ENCODE results near the gene ARHGAP15.

DNA sequence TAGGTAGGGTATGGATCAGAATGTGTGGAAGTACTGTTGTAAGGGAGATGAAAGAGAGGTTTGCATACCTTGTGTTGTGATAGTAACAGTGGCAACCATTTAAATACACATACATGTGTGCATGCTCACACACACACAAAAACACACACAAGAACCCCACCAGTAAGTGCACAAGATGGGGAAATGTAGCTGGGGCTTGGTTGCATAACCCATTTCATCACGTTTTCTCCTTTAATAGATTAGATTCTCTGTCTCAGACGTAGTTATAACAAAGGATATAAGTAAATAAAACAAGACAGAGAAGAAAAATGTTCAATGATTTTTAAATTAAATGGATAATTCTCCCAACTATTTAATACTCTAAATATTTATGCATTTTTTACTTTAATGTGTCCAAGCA is 13.4 kb downstream of the ARHGAP15 start:
- TF ChIP-seq EZH2 (IDR thresholded peaks at IDR 0.05; ENCODE audit: low read depth): no peak
- TF ChIP-seq, protein P1, sequence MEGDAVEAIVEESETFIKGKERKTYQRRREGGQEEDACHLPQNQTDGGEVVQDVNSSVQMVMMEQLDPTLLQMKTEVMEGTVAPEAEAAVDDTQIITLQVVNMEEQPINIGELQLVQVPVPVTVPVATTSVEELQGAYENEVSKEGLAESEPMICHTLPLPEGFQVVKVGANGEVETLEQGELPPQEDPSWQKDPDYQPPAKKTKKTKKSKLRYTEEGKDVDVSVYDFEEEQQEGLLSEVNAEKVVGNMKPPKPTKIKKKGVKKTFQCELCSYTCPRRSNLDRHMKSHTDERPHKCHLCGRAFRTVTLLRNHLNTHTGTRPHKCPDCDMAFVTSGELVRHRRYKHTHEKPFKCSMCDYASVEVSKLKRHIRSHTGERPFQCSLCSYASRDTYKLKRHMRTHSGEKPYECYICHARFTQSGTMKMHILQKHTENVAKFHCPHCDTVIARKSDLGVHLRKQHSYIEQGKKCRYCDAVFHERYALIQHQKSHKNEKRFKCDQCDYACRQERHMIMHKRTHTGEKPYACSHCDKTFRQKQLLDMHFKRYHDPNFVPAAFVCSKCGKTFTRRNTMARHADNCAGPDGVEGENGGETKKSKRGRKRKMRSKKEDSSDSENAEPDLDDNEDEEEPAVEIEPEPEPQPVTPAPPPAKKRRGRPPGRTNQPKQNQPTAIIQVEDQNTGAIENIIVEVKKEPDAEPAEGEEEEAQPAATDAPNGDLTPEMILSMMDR (conservative IDR thresholded peaks at IDR 0.05): no peak
